IMR-90 (cell line): ENCODE results near the gene CSGALNACT2.

ENCODE experiments used
- POLR2A ChIP-seq: IDR thresholded peaks from 2 replicates; pipeline ENCODE4 v1.6.1; 2012; ENCODE audit warnings: mild to moderate bottlenecking, low read depth, low read length
- TF ChIP-seq, protein P1 (sequence below): conservative IDR thresholded peaks from 2 replicates; pipeline ENCODE4 v1.5.1; 2012; ENCODE audit warnings: mild to moderate bottlenecking, low read depth, low read length, improper control_type of control experiment

DNA sequence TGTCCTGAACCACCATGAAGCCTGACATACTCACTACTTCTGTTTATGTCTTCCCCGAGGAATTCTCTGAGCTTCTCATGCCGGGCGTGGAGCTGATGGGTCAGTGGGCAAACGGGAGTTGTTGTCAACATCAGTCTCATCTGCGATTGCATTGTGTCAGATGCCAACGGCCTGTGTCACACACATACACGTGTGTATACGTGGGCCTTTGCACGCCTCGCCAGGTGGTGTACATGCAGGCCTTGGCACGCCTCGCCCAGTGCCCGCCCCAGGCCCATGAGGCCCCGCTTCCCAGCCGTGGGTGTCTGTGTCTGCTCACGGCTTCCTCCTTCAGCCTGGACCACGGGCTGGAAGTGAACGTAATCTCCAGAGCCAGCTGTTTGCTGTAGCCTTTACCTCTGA lies 7.5 kb upstream of the CSGALNACT2 start:
- TF ChIP-seq, protein P1, sequence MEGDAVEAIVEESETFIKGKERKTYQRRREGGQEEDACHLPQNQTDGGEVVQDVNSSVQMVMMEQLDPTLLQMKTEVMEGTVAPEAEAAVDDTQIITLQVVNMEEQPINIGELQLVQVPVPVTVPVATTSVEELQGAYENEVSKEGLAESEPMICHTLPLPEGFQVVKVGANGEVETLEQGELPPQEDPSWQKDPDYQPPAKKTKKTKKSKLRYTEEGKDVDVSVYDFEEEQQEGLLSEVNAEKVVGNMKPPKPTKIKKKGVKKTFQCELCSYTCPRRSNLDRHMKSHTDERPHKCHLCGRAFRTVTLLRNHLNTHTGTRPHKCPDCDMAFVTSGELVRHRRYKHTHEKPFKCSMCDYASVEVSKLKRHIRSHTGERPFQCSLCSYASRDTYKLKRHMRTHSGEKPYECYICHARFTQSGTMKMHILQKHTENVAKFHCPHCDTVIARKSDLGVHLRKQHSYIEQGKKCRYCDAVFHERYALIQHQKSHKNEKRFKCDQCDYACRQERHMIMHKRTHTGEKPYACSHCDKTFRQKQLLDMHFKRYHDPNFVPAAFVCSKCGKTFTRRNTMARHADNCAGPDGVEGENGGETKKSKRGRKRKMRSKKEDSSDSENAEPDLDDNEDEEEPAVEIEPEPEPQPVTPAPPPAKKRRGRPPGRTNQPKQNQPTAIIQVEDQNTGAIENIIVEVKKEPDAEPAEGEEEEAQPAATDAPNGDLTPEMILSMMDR, result no peak
- TF ChIP-seq POLR2A, result no peak
